ENCODE data around the gene IFNA1. TPM values are rescaled to one million over a fixed set of nuclear protein-coding genes. Genes with fewer than 3 reads are reported as not detected.
"Not testable (repeated sequence)": the region's sequence is repeated elsewhere in the genome, so short reads cannot be mapped to it uniquely, and the experiment has no call there.

The IFNA1 gene
- total RNA-seq, result not detected

DNA sequence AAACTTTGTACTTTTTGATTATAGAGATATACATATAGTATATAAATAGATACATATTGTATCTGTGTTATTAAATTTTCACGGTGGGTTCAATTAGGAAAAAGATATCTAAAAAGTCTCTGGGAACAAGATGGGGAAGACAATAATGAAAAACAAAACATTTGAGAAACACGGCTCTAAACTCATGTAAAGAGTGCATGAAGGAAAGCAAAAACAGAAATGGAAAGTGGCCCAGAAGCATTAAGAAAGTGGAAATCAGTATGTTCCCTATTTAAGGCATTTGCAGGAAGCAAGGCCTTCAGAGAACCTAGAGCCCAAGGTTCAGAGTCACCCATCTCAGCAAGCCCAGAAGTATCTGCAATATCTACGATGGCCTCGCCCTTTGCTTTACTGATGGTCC lies at the start of gene IFNA1:
Gene IFNA1, plus strand, starts transcription at position 301 of the 400 bp plus-strand sequence. Its CDS starts 69 bp downstream, at position 370.
- DNase-seq, result no peak

DNA sequence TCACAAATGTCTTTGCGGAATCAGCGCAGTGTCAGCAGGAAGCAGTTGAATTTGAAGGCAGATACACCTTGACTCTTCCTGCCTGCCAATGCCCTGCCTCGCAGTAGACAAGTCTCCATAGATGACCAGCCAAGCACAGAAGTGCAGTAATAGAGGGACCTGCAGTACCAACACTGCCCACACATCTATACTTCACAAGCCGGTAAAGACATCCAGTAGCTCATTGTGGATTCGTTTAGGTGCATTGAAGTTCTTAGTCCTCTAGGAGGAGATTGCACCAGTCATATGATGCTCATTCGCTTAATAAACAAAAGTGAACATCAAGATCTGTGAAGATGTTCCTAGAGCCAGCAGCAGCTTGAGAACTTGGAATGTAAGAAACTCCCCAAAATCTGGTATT lies 48.0 kb upstream of the IFNA1 start:
- no peak for DNase-seq

DNA sequence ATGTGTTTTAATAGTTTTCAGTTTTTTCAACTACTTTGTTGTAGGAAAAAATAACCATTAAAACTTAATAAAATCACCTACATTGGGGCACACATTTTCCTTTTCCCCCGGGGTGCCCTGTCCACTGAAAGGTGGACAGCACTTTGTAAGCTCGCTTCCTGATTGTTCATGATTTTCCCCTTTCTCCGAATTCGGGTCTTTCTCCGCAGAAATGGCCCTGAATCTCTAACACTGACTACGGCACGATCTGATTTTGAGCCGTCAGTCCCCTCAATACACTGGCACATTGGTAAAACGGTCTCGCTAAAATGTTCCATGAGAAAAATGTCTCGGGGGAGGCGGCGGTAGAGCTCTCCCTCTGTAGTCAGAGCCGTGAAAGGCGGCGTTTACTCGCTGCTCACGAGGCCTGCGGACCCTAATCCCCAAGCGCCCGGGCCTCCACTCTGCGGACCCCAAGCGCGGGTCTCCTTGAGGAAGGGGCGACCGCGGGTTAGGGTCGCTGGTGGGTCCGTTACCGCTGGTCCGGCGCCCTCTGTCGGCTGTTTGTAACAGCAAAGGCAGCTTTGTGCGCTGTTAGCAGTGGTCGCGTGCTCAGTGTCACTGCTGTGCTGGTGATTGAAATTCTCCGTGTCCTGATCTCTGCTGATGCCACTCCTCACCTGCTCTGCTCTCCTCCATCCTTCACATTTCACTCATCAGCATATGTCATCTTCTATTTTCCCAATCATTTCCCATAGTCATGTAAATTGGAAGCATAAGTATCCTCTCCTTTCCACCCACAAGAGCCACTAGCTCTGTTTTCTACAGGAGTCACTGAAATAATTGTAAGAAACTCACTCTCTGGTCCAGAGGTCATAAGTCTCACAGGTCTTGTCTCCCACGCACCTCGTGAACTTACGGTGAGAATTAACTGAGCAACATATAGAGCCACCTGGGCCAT lies 44.2 kb upstream of the IFNA1 start:
- DNase-seq, result peak; percentile 45

DNA sequence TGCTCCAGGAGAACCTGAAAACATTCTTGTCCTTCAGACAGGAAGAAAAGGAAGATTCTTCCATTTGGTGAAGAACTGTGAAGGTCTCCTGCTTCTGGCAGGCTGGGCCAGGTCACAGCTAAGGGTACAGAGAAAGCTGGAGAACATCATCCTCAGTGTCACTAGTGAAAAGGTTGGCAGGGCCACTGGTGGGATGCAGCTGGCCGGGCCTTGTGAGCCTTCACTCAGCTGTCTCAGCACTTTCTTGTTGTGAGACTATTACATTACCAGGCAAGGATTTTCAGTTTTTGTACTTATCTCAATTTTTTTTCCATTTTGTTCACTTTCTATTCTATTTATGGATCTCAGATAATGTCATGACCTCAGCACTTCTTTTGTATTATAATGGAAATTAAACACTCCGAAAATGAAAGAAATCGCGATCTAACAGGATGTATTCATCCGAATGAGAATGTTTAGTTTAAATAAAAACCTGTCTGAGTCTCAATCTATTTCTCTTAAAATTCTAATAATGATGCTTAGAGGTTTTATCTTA lies 41.2 kb upstream of the IFNA1 start:
- DNase-seq, result no peak

DNA sequence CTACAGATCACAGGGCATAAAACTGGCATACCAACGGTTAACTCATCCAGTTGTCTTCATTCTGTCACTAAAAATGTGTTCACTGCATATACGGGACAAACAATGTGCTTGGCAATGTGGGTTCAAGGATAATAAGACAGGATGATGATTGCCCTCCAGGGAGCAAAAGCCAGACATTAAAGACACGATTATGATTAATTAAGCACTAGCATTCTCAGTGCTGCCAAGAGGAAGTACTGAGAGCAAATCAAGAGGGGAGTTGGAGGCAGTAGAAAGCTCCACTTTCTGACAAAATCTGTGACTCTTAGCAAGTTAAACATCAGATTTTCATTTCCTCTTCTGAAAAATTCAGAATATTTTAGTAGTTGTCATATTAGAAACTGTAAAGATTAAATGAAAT lies 40.3 kb upstream of the IFNA1 start:
- DNase-seq, result no peak

DNA sequence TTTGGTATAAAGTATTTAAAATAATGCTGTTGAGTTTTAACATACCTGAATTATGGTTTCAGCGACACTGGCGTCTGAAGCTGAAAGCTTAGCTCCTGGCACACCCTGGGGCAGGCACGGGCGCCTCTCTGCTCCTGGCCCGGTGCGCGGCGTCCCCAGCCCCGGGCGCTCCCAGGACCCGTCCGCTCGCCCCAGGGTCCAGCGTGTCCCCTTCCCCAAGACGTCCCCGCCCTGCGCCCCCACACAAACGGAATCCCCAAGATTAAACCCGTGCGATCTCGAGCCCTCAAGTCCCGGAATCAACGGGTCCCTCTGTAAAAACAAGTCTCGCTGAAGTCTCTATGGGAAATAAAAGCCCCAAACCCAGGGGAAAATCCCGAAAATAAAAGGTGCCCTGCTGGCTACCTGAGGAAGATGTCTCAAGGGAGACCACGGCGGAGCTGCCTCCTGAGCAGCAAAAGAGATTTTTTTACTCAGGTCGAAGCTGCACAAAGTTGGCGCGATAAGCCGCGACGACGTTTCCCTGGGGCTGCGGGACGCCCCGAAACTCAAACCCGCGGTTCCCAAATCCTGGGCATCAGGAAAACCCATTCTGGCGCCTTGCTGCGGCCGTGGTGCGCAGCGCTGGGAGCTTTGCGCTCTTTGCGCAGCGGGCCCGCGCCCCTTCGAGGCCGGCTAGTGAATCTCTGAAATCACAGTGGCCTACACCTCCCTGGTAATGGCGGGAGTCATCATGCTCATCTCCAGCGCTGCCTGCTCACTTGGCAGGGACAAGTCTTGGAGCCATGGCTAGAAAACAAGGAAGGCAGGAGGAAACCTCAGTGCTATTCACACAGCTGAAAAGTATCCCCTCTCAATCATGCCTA lies 37.6 kb upstream of the IFNA1 start:
- no peak for DNase-seq

DNA sequence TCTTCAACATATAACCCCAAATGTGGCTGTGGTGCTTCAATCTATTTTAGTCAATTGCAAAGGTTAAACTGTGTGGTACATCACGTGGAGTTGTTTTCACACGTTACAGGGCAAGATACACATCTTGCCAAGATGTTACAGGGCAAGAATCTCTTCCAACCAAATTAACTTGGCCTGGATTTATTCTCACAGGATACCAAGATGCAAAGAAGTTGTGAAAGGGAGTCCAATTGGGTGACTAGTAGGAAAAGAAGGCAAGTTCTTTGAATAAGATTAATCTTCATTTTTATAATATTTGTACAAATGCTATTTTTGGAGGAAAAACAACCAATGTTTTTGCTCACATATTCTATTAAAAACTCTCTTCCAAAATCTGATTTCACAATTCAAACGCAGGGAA lies 36.1 kb upstream of the IFNA1 start:
- DNase-seq, result no peak

DNA sequence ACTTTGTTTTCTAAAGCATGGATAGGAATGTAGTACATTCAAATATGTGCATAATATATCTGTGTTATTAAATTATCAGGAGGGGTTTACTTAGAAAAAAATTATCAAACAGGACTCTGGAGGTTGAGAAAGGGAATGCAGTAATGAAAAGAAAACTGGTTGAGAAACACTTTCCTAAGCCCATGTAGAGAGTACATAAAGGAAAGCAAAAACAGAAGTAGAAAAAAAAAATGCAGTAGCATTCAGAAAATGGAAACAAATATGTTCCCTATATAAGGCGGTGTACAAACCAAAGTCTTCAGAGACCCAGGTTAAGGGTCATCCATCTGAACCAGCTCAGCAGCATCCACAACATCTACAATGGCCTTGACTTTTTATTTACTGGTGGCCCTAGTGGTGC lies 31.4 kb upstream of the IFNA1 start, which contains the start of gene IFNA8:
Gene IFNA8, plus strand, starts transcription at position 301 of the 400 bp plus-strand sequence. Its CDS starts 60 bp downstream, at position 361.
- no peak for DNase-seq

DNA sequence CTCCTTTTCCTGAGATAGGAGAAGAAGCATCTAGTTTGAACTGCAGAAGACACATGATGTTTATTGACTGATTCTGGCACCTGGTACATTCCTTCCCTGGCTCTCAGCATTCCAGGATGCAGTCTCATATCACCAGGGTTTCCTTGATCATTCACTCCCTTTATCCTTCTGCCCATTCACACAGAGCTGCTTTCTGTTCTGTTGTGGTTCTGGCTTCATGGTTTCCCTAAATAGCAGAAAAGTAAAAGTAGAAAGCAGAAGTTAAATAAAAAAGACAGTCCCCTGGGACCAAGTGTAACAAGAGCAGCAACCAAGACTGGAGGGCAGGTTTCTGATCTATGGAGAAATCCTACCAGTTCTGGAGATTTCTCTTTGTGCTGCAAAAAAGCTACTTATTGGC lies 28.1 kb upstream of the IFNA1 start:
- DNase-seq, result no peak

DNA sequence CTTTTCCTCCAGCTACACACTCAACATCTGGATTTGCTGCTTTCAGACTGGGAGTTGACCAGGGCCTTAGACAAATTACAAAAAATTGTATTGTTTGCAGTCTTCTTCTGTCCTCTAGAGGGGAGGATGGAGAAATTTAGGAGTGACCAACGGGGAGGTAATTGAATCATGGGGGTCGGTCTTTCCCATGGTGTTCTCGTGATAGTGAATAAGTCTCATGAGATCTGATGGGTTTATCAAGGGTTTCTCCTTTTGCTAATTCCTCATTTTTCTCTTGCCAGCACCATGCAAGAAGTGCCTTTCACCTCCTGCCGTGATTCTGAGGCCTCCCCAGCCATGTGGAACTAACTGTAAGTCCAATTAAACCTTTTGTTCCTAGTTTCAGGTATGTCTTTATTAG lies 27.1 kb upstream of the IFNA1 start:
- DNase-seq, result no peak

DNA sequence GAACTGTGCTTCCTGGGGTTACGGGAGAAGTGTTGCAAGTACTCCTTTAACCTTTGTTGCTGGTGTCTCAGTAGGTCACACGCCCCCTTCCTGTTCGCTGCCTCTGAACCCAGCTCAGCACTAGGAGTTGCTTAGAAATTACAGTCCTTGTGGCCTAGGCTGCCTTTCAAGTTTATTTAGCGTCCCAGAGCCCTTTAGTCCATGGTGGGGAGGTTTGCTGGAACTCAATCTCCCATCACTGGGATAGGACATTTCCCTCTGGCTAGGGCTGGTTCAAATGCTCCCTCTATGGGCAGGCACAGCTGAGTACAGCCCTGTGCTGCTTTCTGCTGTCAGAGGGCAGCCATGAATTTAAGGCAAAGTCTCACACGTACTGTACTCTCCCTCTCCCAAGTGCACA lies 26.6 kb upstream of the IFNA1 start:
- no peak for DNase-seq

DNA sequence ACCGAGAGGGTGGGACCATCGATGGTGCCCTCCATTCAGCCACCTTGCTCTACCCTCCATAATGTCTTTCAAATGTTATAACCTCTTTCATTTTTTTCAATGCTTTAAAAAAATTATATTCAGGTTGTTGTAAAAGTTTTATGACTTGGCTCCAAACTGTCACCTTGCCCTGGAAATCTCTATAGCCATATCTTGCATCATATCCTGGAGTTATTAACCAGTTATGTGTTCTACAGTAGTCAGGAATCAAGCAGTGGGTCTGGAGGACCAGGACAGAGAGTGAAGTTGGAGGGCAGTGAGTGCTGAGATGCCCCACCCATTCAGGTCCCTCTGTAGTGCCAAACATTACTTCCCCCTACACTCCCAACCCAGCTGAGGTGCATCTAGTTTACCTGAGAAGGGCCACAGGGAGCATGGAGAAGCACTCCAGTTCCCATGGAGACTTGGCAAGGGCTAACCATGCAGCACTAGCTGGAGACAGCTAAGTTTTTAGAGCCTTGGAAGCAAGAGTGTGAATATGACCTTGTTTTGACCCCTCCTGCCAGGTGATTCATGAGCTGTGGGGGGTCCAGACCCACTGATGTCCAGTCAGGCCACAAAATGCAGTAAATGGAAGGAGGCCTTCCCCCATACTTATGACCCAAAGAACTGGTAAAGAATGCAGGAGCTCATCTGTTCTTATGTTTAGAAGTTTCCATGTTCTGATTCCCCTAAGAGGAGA lies 25.9 kb upstream of the IFNA1 start:
- no peak for DNase-seq

DNA sequence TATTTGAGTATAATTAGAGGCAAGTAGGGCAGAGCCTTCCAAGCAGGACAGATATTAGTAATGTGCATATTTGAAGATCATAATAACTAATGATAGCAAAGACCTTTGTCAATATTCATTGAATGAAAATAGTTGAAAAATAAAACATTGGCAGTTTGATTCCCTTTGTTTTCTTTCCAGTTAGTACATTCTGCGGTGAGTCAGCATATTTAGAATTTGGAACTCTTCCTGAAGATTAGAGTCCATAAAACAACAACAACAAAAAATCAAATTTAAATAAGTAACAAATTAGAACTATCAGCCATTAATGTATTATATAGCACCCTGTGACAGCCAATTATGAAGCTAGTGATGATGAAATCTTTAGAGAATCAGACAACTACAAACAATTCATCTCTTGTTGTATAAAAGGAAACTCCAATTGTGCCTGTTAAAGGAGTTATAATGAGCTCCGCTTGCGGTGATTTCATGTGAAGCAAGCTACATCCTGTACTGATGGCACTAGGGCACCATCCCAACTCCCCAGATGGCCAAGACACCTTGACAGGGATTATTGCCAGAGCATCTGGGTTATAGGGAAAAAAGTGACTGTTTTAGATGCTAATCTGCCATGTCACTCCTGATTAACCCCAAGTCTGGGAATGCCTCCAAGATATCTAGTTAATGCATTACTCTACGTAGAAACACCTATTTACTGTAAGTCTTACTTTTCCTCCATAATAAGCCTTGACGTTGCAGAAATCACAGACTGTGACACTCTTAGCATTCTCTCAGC lies 24.6 kb upstream of the IFNA1 start:
- DNase-seq, result no peak

DNA sequence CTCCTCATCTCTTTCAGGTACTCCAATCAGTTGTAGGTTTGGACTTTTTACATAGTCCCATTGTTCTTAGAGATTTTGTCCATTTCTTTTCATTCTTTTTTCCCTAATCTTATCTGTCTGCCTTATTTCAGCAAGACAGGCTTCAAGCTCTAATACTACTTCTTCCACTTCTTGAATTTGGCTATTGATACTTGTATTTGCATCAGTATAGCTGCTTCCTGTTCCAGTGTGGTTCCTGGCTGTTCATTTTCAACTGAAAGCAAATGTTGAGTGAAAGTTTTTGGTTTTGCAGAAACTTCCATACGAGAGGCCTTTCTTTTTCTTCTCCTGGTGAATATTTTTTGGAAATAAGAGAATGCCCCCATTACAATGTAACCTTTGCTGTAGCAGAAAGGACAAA lies 12.0 kb upstream of the IFNA1 start:
- no peak for DNase-seq

DNA sequence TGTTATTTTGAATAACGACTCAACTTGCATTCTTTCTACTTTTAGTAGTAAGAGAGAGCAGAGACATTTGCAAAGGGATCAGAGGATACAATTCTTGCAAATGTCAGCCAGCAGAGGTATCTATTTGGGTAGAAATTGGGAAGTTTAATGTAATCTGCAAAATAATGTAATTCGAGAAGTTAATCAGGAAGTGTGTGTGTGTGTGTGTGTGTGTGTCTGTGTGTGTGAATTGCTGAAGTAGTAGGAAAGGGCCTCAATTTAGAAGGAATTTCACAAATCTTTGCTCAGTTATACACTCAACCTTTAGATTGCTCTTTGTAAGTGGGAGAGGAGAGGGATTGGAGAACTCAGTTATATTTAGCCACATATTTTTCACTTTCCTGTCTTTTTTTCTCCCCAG lies 11.0 kb upstream of the IFNA1 start:
- no peak for DNase-seq

DNA sequence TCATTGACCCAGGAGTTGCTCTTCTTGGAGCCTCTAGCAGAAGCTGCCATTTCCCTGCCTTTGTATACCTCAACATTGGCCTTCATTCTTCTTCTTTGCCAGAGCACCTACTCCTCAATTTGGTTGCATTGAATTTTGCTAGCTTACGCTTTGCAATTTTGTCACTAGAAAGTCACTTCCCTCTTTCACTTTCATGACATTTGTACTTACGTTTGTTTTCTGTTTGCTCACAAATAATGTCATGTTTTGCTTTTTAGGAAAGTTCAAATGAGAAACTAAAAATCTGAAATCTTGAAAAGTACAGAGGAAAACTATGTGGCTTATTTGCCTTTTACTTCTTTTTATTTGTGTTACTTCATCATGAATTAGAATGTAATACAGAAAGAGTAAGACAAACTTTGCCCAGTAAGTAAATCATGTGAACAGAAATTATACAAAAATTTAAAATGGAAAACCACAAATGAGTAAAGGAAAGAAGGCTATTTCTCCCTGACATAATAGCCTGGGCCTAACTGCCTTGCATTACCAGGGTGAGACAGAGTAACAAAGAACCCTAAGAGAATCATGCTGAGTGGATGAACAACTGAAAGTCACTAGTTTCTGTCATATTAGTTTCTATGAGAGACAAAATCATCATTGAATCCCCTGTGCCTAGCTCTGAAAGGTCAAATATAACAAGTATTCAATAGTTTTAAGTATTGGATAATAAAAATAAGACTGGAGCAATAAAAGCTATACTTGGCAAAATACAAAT lies 7.4 kb upstream of the IFNA1 start:
- DNase-seq, result no peak

DNA sequence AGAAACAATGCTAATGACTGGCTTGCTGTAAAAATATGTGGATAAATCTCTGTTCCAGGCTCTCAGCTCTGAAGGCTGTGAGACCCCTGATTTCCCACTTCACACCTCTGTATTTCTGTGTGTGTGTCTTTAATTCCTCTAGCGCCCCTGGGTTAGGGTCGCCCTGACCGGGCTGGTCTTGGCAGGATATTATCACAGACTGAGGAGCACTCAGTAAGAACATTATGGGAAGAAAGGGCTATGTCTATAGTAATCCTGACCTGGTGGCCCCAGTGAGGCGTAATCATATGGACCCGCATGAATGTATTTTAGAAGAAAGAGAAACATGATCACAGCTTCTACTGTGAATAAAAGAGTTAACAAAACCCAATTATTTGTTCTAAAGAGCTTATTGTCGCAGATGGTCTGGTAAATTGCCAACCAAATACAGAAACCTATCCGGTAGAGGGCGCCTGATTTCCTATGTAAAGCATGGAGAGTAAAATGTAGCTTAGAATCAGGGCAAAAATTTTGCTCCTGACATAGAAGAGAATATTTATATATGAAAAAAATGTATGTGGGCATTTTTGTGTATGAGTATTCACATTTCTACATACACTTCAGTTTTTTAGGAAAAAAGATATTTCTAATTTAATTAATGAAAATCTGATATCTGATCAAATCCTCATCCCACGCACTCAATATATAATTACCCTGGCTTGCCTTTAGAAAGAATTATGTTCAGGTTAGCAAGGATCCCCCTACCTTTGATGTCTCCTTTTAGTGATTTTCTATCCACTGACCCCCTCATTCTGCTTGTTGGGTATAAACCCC lies 5.8 kb upstream of the IFNA1 start:
- DNase-seq, result peak; percentile 28

DNA sequence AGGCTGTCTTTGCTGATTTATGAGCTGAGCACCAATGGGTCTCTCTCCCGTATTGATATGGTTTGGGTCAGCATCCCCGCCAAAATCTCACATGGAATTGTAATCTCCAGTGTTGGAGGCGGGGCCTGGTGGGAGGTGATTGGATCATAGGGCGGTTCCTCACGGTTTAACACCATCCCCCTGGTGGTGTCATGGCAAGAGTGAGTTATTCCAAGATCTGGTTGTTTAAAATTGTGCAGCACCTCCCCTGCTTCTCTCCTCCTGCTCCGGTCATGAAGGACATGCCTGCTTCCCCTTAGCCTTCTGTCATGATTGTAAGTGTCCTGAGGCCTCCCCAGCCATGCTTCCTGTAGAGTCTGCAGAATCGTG lies 5.2 kb upstream of the IFNA1 start:
- DNase-seq, result not testable (repeated sequence)

DNA sequence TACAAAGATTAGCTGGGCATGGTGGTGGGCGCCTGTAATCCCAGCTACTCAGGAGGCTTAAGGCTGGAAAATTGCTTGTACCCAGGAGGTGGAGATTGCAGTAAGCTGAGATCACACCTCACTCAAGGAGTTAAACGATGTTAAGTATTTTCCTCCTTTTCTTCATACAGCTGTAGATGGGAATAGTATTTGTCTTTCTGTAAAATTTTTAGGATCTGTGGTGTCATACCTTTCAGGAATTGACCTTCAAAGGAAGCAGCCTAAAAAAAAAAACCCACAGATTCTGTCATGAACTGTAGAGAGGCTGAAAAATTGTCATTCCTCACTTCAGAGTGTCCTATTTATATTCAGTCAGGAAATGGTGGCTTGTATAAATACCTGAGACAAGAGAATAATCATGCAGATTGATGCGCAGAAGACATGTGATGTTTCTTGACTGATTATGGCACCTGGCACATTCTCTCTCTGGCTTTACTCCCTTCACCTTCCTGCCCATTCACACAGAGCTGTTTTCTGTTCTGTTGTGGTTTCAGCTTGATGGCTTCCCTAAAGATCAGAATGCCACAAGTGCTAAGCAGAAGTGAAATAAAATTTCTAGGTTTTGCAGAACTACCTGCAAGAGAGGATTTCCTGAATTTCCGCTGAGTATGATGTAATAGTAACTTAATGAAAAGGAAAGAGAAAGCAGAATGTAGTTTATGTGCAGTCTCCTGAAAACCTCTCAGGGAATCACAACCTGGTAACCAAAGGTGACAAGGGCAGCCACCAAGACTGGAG lies 3.8 kb downstream of the IFNA1 start:
- DNase-seq, result no peak

All from effector CD4-positive, alpha-beta T cell (primary cell).